Bronchial epithelial cell (primary cell): ENCODE data around the gene ZNF281. TPM values are rescaled to one million over a fixed set of nuclear protein-coding genes. Genes with fewer than 3 reads are reported as not detected.
"Not testable (repeated sequence)": the region's sequence is repeated elsewhere in the genome, so short reads cannot be mapped to it uniquely, and the experiment has no call there.

ENCODE experiments used
- DNase-seq: peaks from one replicate; pipeline ENCODE4 v3.0.0-alpha.2; 2010; ENCODE audit warnings: low read depth
- FAIRE-seq: peaks from 2 replicates; lab custom pipeline; 2011; peaks lifted over from hg19 to GRCh38; lab: Jason Lieb, UNC
- H3K27me3 ChIP-seq: 2 replicates; pipeline ENCODE4 v1.5.1; 2011; ENCODE audit warnings: low read length; ENCODE audit not compliant: control insufficient read depth, insufficient read depth
- H3K36me3 ChIP-seq: 2 replicates; pipeline ENCODE4 v1.5.1; 2011; ENCODE audit warnings: low read length; ENCODE audit not compliant: control insufficient read depth, insufficient read depth
- H3K4me3 ChIP-seq: 2 replicates; pipeline ENCODE4 v1.5.1; 2011; ENCODE audit warnings: mild to moderate bottlenecking, low read depth, low read length, control low read depth
- total RNA-seq: library from RNA; depleted of rRNA; stranded (reverse); fragments of >200 nt; gene quantifications from 2 replicates; pipeline ENCODE4 v1.2.1, GENCODE V29; 2014
- TF ChIP-seq, protein P1 (sequence below): IDR thresholded peaks from 2 replicates; pipeline ENCODE4 v1.5.1; 2011; ENCODE audit warnings: mild to moderate bottlenecking, moderate library complexity, low read length, control low read depth, inconsistent platforms; ENCODE audit not compliant: insufficient read depth, severe bottlenecking

ZNF281 gene
- total RNA-seq, 1 donor from 2014 or later, result 18.4 TPM

DNA sequence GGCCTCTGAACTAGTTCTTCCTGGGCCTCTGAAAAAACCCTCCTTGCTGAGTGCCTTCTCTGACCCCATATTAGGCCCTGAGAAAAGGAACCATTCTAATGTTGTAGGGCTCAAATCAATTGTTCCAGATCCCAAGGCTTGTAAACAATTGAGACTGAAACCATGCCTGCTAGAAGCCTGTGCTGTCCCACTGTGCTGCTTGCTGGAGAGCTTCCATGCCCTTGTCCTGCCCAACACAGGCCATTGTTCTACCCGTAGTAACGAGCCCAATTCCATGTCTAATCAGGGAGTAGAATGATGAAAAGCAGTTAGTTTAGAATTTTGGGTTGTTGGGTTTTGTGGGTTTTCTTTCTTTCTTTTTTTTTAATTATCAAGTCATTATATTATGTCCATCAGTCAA, 47.4 kb downstream of the ZNF281 start:
- no peak for FAIRE-seq
- Histone ChIP-seq H3K4me3 (no peak overlapping the region), H3K27me3 (no peaks in the 10 kb centered on the region), H3K36me3 (no peaks in the 10 kb centered on the region)
- TF ChIP-seq, protein P1, sequence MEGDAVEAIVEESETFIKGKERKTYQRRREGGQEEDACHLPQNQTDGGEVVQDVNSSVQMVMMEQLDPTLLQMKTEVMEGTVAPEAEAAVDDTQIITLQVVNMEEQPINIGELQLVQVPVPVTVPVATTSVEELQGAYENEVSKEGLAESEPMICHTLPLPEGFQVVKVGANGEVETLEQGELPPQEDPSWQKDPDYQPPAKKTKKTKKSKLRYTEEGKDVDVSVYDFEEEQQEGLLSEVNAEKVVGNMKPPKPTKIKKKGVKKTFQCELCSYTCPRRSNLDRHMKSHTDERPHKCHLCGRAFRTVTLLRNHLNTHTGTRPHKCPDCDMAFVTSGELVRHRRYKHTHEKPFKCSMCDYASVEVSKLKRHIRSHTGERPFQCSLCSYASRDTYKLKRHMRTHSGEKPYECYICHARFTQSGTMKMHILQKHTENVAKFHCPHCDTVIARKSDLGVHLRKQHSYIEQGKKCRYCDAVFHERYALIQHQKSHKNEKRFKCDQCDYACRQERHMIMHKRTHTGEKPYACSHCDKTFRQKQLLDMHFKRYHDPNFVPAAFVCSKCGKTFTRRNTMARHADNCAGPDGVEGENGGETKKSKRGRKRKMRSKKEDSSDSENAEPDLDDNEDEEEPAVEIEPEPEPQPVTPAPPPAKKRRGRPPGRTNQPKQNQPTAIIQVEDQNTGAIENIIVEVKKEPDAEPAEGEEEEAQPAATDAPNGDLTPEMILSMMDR, result no peak
- no peak for DNase-seq

DNA sequence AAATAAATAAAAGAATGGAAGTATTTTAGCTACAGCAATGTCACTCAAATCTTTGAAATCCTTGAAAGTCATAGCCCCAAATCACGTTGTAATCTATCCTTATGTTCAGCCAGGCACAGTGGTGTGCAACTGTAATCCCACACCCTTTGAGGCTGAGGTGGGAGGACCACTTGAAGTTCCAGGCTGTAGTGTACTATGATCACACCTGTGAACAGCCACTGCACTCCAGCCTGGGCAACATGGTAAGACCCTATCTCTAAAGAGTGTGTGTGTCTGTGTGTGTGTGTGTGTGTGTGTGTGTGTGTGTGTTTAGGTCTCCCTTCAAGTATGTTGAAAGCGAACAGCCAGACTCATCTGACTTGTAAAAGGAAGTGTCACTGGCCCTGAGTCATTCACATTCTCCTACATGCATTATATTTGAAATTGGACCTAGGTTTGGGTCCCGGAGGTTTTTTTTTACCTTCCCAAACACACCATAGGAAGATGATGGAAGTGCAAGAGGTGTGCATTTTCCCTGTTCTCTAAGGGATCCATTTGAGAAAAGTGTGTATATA, 50.1 kb downstream of the ZNF281 start:
- FAIRE-seq, result no peak

GRCh38 chr1:200357925-200358324, 51.9 kb downstream of the ZNF281 start:
- DNase-seq, H3K36me3 ChIP-seq, H3K27me3 ChIP-seq, FAIRE-seq, H3K4me3 ChIP-seq: not testable (repeated sequence)

More for the DNA sequence above, 50.1 kb downstream of the ZNF281 start:
- no peak overlapping the region for H3K4me3 ChIP-seq
- DNase-seq, result peak; percentile 77
- no peaks in the 10 kb centered on the region for H3K36me3 ChIP-seq
- H3K27me3 ChIP-seq, result no peaks in the 10 kb centered on the region
- TF ChIP-seq, protein P1, result no peak

DNA sequence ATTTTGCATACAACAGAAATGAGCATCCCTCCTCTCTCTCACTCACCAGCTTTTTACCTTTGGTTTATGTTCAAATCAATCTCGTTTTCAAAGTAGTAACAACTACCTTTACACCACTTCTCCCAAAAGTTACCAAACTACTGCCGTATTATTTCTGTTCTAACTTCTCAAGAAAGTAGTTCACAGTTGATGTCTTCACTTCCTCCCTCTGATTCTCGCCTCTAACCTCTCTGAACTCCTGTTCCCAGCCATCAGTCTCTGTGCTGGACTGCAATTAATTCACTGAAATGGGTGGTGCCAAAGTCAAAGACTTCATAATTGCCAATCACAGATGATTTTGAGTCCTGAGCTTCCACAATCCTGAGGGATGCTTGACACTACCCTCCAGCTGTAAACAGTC, 54.0 kb downstream of the ZNF281 start:
- Histone ChIP-seq H3K36me3 (no peaks in the 10 kb centered on the region), H3K27me3 (no peaks in the 10 kb centered on the region), H3K4me3 (no peak overlapping the region)
- DNase-seq (no peak), FAIRE-seq (no peak)
- TF ChIP-seq, protein P1, result no peak

Other genes starting within 250 kb of the ZNF281 start
- gene KIF14, start 210.7 kb upstream of the ZNF281 start, total RNA-seq, result 0.51 and 0.79 TPM in 2 replicates